HEK293T (cell line): Measurements from ENCODE around the gene MKRN2.

Experiments
- ARNT ChIP-seq: fragments of 450-650 bp; IDR thresholded peaks from 2 replicates; pipeline ENCODE4 v1.6.1; 2017; ENCODE audit warnings: mild to moderate bottlenecking
- BHLHE40 ChIP-seq: fragments of 450-650 bp; IDR thresholded peaks from 2 replicates; pipeline ENCODE4 v1.6.1; 2016; ENCODE audit warnings: mild to moderate bottlenecking, moderate library complexity, borderline replicate concordance
- CTBP1 ChIP-seq: fragments of 450-650 bp; IDR thresholded peaks from 2 replicates; pipeline ENCODE4 v1.6.1; 2016; ENCODE audit warnings: borderline replicate concordance
- FOXK2 ChIP-seq: fragments of 450-650 bp; IDR thresholded peaks from 2 replicates; pipeline ENCODE4 v1.6.1; 2016; ENCODE audit warnings: mild to moderate bottlenecking
- FOXM1 ChIP-seq: fragments of 450-650 bp; IDR thresholded peaks from 2 replicates; pipeline ENCODE4 v1.6.1; 2017; ENCODE audit warnings: mild to moderate bottlenecking, borderline replicate concordance
- NFRKB ChIP-seq: fragments of 450-650 bp; IDR thresholded peaks from 2 replicates; pipeline ENCODE4 v1.6.1; 2016; ENCODE audit warnings: mild to moderate bottlenecking, moderate library complexity
- SP1 ChIP-seq: fragments of 450-650 bp; IDR thresholded peaks from 2 replicates; pipeline ENCODE4 v1.6.1; 2017
- TARDBP ChIP-seq: fragments of 450-650 bp; IDR thresholded peaks from 2 replicates; pipeline ENCODE4 v1.6.1; 2016
- TF ChIP-seq, protein P1 (sequence below): fragments of 450-650 bp; IDR thresholded peaks from 2 replicates; pipeline ENCODE4 v1.6.1; 2016

- TF ChIP-seq NFRKB (no peak), TARDBP (no peak), FOXM1 (no peak), BHLHE40 (no peak), CTBP1 (no peak), FOXK2 (no peak), ARNT (no peak), SP1 (no peak)
- TF ChIP-seq, protein P1, sequence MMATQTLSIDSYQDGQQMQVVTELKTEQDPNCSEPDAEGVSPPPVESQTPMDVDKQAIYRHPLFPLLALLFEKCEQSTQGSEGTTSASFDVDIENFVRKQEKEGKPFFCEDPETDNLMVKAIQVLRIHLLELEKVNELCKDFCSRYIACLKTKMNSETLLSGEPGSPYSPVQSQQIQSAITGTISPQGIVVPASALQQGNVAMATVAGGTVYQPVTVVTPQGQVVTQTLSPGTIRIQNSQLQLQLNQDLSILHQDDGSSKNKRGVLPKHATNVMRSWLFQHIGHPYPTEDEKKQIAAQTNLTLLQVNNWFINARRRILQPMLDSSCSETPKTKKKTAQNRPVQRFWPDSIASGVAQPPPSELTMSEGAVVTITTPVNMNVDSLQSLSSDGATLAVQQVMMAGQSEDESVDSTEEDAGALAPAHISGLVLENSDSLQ, result no peak
These were observed 12.0 kb upstream of the MKRN2 start for GRCh38 chr3:12544652-12545472.
